Inferior parietal cortex (tissue), 1 donor: ENCODE measurements around the gene SRP68.
A peak's percentile ranks its signal among the peaks of the same experiment; 100 is the strongest.

Experiments
- DNase-seq: peaks from one replicate; pipeline ENCODE4 v3.0.0-alpha.2; 2016; ENCODE audit errors: extremely low spot score

The SRP68 gene

GRCh38 chr17:76072148-76072858 is at the start of gene SRP68:
Gene SRP68 (minus strand): TSS chr17:76072517. CDS start chr17:76072491, 26 bp downstream.
- peak; percentile 92 for DNase-seq

- no peak for DNase-seq
These were observed 49.7 kb upstream of the SRP68 start for GRCh38 chr17:76121932-76122430.

- no peak for DNase-seq
These were observed 48.3 kb upstream of the SRP68 start for GRCh38 chr17:76120658-76121008.

GRCh38 chr17:76119409-76120371 is 47.4 kb upstream of the SRP68 start:
- no peak for DNase-seq

GRCh38 chr17:76115138-76115754 is 42.9 kb upstream of the SRP68 start:
- no peak for DNase-seq

- DNase-seq = no peak
These were observed 39.6 kb upstream of the SRP68 start for GRCh38 chr17:76111956-76112355.

GRCh38 chr17:76107509-76107908 is 35.2 kb upstream of the SRP68 start:
- no peak for DNase-seq

- no peak for DNase-seq
These were observed 34.4 kb upstream of the SRP68 start for GRCh38 chr17:76106703-76107102.

GRCh38 chr17:76104896-76105231 is 32.5 kb upstream of the SRP68 start:
- DNase-seq = no peak

- no peak for DNase-seq
These were observed 32.0 kb upstream of the SRP68 start for GRCh38 chr17:76104140-76104895.

GRCh38 chr17:76103274-76104139 is 31.2 kb upstream of the SRP68 start, which contains the start of gene EXOC7:
Gene EXOC7 (minus strand): TSS chr17:76103787. CDS start chr17:76103692, 95 bp downstream.
- peak; percentile 97 for DNase-seq

GRCh38 chr17:76102944-76103273 is 30.6 kb upstream of the SRP68 start:
- DNase-seq = no peak

- DNase-seq = no peak
These were observed 25.5 kb upstream of the SRP68 start for GRCh38 chr17:76097716-76098295.

- no peak for DNase-seq
These were observed 23.6 kb upstream of the SRP68 start for GRCh38 chr17:76095943-76096342.

GRCh38 chr17:76094046-76094445 is 21.7 kb upstream of the SRP68 start:
- no peak for DNase-seq

GRCh38 chr17:76092526-76093413 is 20.5 kb upstream of the SRP68 start:
- DNase-seq = no peak

- no peak for DNase-seq
These were observed 19.4 kb upstream of the SRP68 start for GRCh38 chr17:76091526-76092286.

- no peak for DNase-seq
These were observed 18.3 kb upstream of the SRP68 start for GRCh38 chr17:76090517-76091129.
